ENCODE data around the gene ISG15. TPM values are rescaled to one million over a fixed set of nuclear protein-coding genes. Genes with fewer than 3 reads are reported as not detected.

Gene ISG15
- total and polyA plus RNA-seq, 10 donors: 23.3 to 230 (median 58.8) TPM

DNA sequence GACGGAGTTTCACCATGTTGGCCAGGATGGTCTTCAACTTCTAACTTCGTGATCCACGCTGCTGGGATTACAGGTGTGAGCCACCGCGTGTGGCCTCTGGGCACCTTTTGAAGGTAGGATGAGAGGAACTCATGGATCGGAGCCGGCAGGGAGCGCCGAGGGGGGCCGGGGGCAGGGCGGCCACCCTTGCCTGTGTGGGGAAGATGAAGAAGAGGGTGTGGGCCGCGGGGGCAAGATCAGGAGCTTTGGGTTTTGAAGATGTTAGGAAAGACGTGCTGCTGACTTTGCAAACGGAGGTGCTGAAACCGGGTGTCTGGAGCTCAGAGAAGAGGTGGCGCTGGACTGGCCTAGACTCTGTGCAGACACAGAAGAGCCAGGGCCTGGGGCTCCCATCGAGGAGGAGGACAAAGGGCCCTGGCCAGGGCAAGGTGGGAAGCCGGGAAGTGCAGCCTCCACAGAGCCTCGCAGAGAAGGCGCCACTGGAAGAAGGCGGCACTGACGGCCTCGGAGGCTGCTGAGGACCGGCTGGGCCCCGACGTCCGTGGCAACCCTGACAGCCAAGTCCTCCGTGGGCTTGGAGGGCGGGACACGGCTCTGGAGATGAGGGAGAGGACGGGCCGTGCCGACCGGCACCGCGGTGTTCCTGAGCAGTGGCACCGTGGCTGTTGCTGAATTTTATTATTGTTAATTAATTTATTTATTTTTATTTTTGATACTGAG is 47.1 kb downstream of the ISG15 start:
- H3K36me3 ChIP-seq: no peaks in the 10 kb centered on the region
- no peak overlapping the region for H3K27ac ChIP-seq
- no peak for DNase-seq
- intact Hi-C loops (cut with DNase I; ENCODE audit: low total_unique reads): loop anchor here (5.0 kb wide), 1 partner anchor 73 kb away; no protein-coding TSS in a partner anchor
- WGBS, 5 donors: 52 to 58% (median 53%) methylated on average over 38 of the region's 38 CpGs
- TF ChIP-seq, protein P1, sequence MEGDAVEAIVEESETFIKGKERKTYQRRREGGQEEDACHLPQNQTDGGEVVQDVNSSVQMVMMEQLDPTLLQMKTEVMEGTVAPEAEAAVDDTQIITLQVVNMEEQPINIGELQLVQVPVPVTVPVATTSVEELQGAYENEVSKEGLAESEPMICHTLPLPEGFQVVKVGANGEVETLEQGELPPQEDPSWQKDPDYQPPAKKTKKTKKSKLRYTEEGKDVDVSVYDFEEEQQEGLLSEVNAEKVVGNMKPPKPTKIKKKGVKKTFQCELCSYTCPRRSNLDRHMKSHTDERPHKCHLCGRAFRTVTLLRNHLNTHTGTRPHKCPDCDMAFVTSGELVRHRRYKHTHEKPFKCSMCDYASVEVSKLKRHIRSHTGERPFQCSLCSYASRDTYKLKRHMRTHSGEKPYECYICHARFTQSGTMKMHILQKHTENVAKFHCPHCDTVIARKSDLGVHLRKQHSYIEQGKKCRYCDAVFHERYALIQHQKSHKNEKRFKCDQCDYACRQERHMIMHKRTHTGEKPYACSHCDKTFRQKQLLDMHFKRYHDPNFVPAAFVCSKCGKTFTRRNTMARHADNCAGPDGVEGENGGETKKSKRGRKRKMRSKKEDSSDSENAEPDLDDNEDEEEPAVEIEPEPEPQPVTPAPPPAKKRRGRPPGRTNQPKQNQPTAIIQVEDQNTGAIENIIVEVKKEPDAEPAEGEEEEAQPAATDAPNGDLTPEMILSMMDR (IDR thresholded peaks at IDR 0.05 in 8 of 11, conservative IDR thresholded peaks at IDR 0.05 in 3 of 11): no peak
- TF ChIP-seq POLR2AphosphoS5 (IDR thresholded peaks at IDR 0.05): no peak
- H3K4me1 ChIP-seq: peaks cover 17 to 51% (median 35%) of the 10 kb centered on the region in 6 donors
- peaks cover 0 to 85% (median 71%) of the 10 kb centered on the region in 7 donors for H3K27me3 ChIP-seq (replicated peaks in 1 of 7)
- H3K9me3 ChIP-seq: no peaks in the 10 kb centered on the region
- peak overlapping the region in 3 of 8 donors; percentile 56 to 87 (median 70) for H3K4me3 ChIP-seq

DNA sequence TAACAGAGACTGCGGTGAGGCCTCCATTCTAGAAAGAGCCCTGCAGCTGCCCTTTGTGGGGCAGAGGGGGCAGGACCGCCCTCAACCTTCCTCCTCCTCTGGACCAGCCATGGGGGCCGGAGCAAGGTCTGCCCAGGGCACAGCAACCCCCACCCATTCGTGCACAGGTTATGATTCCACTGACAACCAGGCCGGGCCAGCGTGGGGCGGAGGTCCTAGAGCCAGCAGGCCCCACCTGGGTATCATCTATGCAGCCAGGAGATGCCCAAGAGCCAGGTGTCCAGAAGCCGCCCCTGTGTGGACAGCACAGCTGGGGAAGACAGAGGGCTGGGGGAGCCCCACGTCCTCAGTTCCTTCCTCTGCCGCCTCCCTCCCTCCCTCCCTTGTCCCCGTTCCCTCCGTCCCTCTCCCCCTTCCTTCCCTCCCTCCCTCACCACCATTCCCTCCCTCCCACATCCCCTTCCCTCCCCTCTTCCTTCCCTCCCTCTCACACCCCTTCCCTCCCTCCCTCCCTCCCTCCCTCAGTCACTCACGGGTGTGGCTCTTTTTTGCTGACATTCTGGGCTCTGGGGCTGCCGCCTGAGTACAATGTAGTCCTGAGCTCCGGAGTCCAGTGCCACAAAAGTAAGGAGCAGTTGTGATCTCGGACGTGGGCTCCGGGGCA is 48.5 kb downstream of the ISG15 start:
- Histone ChIP-seq H3K4me3 (no peak overlapping the region), H3K27me3 (replicated peaks in 1 of 7) (peaks cover 0 to 89% (median 71%) of the 10 kb centered on the region in 7 donors), H3K9me3 (no peaks in the 10 kb centered on the region), H3K4me1 (peaks cover 17 to 51% (median 35%) of the 10 kb centered on the region in 6 donors), H3K27ac (no peak overlapping the region), H3K36me3 (no peaks in the 10 kb centered on the region)
- intact Hi-C loops (cut with DNase I; ENCODE audit: low total_unique reads): loop anchor here (5.0 kb wide), 1 partner anchor 75 kb away; no protein-coding TSS in a partner anchor
- no peak for DNase-seq
- 46 to 70% (median 55%) methylated on average over 10 to 16 of the region's 18 CpGs for whole genome bisulfite sequencing, 5 donors
- TF ChIP-seq POLR2AphosphoS5 (IDR thresholded peaks at IDR 0.05) (no peak), POLR2A (IDR thresholded peaks at IDR 0.05) (no peak)
- TF ChIP-seq, protein P1 (IDR thresholded peaks at IDR 0.05 in 8 of 11, conservative IDR thresholded peaks at IDR 0.05 in 3 of 11): no peak

DNA sequence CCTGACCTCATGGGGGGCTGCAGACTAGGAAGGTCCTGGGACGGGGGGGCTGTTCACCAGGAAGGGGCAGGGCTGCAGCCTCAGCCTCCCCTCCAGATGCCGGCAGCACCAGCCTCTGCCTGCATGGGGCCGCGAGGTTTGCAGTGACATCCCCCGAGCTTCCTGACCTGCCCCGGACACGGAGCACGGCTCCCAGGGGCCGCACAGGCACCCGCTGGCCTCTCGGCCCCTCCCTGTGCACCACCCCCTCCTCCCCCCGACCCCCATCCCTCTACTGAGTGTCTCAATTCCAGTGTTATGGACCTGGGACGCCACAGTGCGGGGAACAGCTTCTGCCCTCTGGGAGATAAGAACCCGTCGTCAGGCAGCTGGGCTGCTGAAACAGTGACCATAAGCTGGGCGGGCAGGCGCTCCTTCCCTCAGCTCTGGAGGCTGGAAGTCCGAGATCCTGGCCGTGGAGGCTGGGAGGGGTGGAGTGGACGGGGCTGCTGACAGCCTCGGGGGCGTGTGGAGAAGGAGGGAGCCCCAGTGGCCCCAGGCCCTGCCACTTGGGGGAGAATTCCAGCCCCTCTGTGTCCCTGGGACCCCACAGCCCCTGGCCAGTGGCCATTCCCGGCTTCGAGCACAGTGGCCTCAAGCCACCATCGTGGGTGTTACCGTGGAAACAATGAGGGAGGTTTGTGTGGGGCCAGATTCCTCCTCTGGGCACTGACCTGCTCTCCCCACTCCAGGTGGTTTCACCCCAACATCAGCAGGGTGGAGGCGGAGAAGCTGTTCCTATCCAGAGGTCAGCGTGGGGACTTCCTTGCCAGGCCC is 49.3 kb downstream of the ISG15 start:
- Histone ChIP-seq H3K4me3 (no peak overlapping the region), H3K9me3 (no peaks in the 10 kb centered on the region), H3K4me1 (peaks cover 17 to 53% (median 35%) of the 10 kb centered on the region in 6 donors), H3K27ac (no peak overlapping the region), H3K36me3 (no peaks in the 10 kb centered on the region), H3K27me3 (replicated peaks in 1 of 7) (peaks cover 0 to 89% (median 69%) of the 10 kb centered on the region in 7 donors)
- intact Hi-C loops (cut with DNase I; ENCODE audit: low total_unique reads): loop anchor here (5.0 kb wide), 1 partner anchor 75 kb away; no protein-coding TSS in a partner anchor
- TF ChIP-seq POLR2A (IDR thresholded peaks at IDR 0.05) (no peak), POLR2AphosphoS5 (IDR thresholded peaks at IDR 0.05) (no peak)
- TF ChIP-seq, protein P1 (IDR thresholded peaks at IDR 0.05 in 8 of 11, conservative IDR thresholded peaks at IDR 0.05 in 3 of 11): no peak
- no peak for DNase-seq
- WGBS, 5 donors: 29 to 36% (median 31%) methylated on average over 21 to 29 of the region's 29 CpGs
